Panc1 (cell line): ENCODE results near the gene TMEM63C. TPM values are rescaled to one million over a fixed set of nuclear protein-coding genes. Genes with fewer than 3 reads are reported as not detected.
A peak's percentile ranks its signal among the peaks of the same experiment; 100 is the strongest.

Experiments
- ATAC-seq: fragments of 200-7000 bp; cut with Tn5 transposase; 2 replicates; pipeline ENCODE4 v1.9.1; 2020; ENCODE audit warnings: mild to moderate bottlenecking, moderate library complexity
- BruUV-seq: library from RNA; stranded (reverse); fragments of 400-500 nt; replicated peaks from 2 replicates; lab custom pipeline; 2021; lab: Mats Ljungman, UMichigan
- CTCF ChIA-PET: fragments of 300-600 bp; sonication (Branson Sonifier 250); formaldehyde crosslinking; loops from one replicate; lab custom pipeline; 2022; ENCODE audit warnings: antibody characterized with exemption; lab: Charles Lee
- POLR2A ChIA-PET: fragments of 300-600 bp; sonication (Branson Sonifier 250); formaldehyde crosslinking; loops from one replicate; lab custom pipeline; 2022; ENCODE audit warnings: antibody characterized with exemption; lab: Charles Lee
- DNase-seq: peaks from one replicate; pipeline ENCODE4 v3.0.0-alpha.2; 2010; ENCODE audit warnings: low read depth, low spot score
- H3K27ac ChIP-seq: 2 replicates; pipeline ENCODE4 v1.5.1; 2011; ENCODE audit warnings: mild to moderate bottlenecking, low read length, inconsistent platforms
- H3K27me3 ChIP-seq: fragments of 200-500 bp; sonication (Bioruptor generic); 2 replicates; pipeline ENCODE4 v1.6.0; 2014; ENCODE audit warnings: low read length, inconsistent platforms; ENCODE audit not compliant: control insufficient read depth, insufficient read depth
- H3K36me3 ChIP-seq: fragments of 200-500 bp; sonication (Bioruptor generic); 2 replicates; pipeline ENCODE4 v1.5.1; 2014; ENCODE audit warnings: inconsistent platforms, mild to moderate bottlenecking, low read length, moderate library complexity; ENCODE audit not compliant: control insufficient read depth, insufficient read depth
- H3K4me1 ChIP-seq: 2 replicates; pipeline ENCODE4 v1.5.1; 2011; ENCODE audit warnings: inconsistent platforms, mild to moderate bottlenecking, low read length, moderate library complexity; ENCODE audit not compliant: control insufficient read depth, insufficient read depth
- H3K4me3 ChIP-seq, 2 experiments: 2 replicates each; pipeline ENCODE4 v1.5.1; 2011 to 2012; ENCODE audit warnings: low read depth in 2 of 2, low read length in 2 of 2, mild to moderate bottlenecking in 2 of 2, inconsistent platforms in 1 of 2, moderate library complexity in 1 of 2
- H3K9me3 ChIP-seq: fragments of 200-500 bp; sonication (Bioruptor generic); 2 replicates; pipeline ENCODE4 v1.5.1; 2014; ENCODE audit warnings: low read depth, mild to moderate bottlenecking, inconsistent platforms, low read length, moderate library complexity; ENCODE audit not compliant: control insufficient read depth, insufficient read depth
- POLR2AphosphoS5 ChIP-seq: IDR thresholded peaks from 2 replicates; pipeline ENCODE4 v1.6.1; 2012; ENCODE audit warnings: mild to moderate bottlenecking, low read depth, low read length, moderate library complexity
- SIN3A ChIP-seq: IDR thresholded peaks from 2 replicates; pipeline ENCODE4 v1.6.1; 2012; ENCODE audit warnings: low read depth, mild to moderate bottlenecking, low read length, moderate library complexity, borderline replicate concordance; ENCODE audit not compliant: insufficient read depth
- TCF7L2 ChIP-seq: IDR thresholded peaks from 2 replicates; pipeline ENCODE4 v1.6.1; 2011; ENCODE audit warnings: mild to moderate bottlenecking, low read depth, low read length, inconsistent platforms
- in situ Hi-C: cut with HindIII; loops from 2 replicates; pipeline ENCODE4 v1.10.0; 2016; ENCODE audit warnings: low sequenced_read_pairs, low pct_unique_long_range_greater_than_20kb
- intact Hi-C: fragments of 100-400 bp; cut with micrococcal nuclease; formaldehyde crosslinking; loops from one replicate; pipeline ENCODE4 v1.10.0; 2022; ENCODE audit not compliant: unreplicated experiment
- total RNA-seq: library from RNA; stranded (reverse); gene quantifications from one replicate; pipeline ENCODE4 v1.2.1, GENCODE V29; 2021; ENCODE audit not compliant: unreplicated experiment
- TF ChIP-seq, protein P1 (sequence below), 2 experiments: IDR thresholded peaks; 2 replicates each; pipeline ENCODE4 v1.6.1; 2011 to 2012; ENCODE audit warnings: low read depth in 2 of 2, control low read depth in 1 of 2, low read length in 1 of 2, mild to moderate bottlenecking in 1 of 2, moderate library complexity in 1 of 2; ENCODE audit not compliant: insufficient read depth in 1 of 2
- TF ChIP-seq, protein P2 (sequence below): fragments of 450-650 bp; IDR thresholded peaks from 2 replicates; pipeline ENCODE4 v1.5.1; 2017; ENCODE audit warnings: mild to moderate bottlenecking

Gene TMEM63C
- total RNA-seq, 1 experiment from 2014 or later = 2.4 TPM

DNA sequence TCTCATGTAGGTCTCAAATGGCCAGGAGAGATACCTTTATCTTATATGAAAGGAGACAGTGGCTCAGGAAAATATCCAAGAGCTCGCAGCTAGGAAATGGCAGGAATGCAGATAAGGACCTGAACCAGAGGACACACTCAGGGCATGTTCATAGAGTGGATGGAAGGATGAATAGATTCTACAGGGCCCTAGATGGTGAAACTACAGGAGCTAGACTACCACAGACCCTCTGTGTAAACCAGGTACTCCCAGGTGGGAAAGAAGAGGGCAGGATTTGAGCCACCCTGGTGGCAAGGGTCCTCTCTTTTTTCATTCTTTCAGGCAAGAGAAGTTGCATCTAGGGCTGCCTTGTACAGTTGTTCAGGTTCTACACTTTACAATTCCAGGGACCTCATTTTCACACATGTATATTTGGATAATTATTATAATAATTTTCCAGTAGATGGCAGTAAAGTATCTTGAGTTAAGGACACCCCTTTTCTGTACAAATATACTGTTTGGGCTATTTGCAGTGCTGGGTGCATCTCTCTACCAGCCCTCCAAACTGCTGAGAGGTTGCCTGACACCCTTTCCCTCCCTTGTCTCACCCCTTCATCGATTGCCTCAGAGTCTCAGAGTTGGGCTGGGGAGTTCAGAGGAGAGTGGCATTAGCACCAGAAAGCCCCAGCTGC lies 29.5 kb upstream of the TMEM63C start:
- POLR2A ChIA-PET = no interaction called here
- DNase-seq (peak; percentile 24), ATAC-seq (peak; percentile 83)
- in situ Hi-C loops (no loop called here), intact Hi-C loops (loop anchor here (2.0 to 5.0 kb wide), 3 partner anchors 61 to 165 kb away; no protein-coding TSS in a partner anchor)
- Histone ChIP-seq H3K27ac (no peak overlapping the region), H3K4me3 (no peak overlapping the region), H3K9me3 (no peaks in the 10 kb centered on the region), H3K4me1 (no peaks in the 10 kb centered on the region), H3K27me3 (peaks cover 3% of the 10 kb centered on the region; the same call in 1 of the 2 replicates), H3K36me3 (no peaks in the 10 kb centered on the region)
- no TSS peak for BruUV-seq
- CTCF ChIA-PET = interaction anchor here (0.5 to 3.4 kb wide), 8 partner anchors 9 to 279 kb away, joined by 3 to 33 read pairs (median 4); no protein-coding TSS in a partner anchor
- TF ChIP-seq POLR2AphosphoS5 (no peak), TCF7L2 (no peak), SIN3A (no peak)
- TF ChIP-seq, protein P1, sequence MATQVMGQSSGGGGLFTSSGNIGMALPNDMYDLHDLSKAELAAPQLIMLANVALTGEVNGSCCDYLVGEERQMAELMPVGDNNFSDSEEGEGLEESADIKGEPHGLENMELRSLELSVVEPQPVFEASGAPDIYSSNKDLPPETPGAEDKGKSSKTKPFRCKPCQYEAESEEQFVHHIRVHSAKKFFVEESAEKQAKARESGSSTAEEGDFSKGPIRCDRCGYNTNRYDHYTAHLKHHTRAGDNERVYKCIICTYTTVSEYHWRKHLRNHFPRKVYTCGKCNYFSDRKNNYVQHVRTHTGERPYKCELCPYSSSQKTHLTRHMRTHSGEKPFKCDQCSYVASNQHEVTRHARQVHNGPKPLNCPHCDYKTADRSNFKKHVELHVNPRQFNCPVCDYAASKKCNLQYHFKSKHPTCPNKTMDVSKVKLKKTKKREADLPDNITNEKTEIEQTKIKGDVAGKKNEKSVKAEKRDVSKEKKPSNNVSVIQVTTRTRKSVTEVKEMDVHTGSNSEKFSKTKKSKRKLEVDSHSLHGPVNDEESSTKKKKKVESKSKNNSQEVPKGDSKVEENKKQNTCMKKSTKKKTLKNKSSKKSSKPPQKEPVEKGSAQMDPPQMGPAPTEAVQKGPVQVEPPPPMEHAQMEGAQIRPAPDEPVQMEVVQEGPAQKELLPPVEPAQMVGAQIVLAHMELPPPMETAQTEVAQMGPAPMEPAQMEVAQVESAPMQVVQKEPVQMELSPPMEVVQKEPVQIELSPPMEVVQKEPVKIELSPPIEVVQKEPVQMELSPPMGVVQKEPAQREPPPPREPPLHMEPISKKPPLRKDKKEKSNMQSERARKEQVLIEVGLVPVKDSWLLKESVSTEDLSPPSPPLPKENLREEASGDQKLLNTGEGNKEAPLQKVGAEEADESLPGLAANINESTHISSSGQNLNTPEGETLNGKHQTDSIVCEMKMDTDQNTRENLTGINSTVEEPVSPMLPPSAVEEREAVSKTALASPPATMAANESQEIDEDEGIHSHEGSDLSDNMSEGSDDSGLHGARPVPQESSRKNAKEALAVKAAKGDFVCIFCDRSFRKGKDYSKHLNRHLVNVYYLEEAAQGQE (IDR thresholded peaks at IDR 0.05; ENCODE audit: insufficient read depth in 1 of 2, low read depth in 2 of 2, low read length in 1 of 2) = no peak
- TF ChIP-seq, protein P2, sequence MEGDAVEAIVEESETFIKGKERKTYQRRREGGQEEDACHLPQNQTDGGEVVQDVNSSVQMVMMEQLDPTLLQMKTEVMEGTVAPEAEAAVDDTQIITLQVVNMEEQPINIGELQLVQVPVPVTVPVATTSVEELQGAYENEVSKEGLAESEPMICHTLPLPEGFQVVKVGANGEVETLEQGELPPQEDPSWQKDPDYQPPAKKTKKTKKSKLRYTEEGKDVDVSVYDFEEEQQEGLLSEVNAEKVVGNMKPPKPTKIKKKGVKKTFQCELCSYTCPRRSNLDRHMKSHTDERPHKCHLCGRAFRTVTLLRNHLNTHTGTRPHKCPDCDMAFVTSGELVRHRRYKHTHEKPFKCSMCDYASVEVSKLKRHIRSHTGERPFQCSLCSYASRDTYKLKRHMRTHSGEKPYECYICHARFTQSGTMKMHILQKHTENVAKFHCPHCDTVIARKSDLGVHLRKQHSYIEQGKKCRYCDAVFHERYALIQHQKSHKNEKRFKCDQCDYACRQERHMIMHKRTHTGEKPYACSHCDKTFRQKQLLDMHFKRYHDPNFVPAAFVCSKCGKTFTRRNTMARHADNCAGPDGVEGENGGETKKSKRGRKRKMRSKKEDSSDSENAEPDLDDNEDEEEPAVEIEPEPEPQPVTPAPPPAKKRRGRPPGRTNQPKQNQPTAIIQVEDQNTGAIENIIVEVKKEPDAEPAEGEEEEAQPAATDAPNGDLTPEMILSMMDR = no peak; the same call in 1 of the 2 replicates

DNA sequence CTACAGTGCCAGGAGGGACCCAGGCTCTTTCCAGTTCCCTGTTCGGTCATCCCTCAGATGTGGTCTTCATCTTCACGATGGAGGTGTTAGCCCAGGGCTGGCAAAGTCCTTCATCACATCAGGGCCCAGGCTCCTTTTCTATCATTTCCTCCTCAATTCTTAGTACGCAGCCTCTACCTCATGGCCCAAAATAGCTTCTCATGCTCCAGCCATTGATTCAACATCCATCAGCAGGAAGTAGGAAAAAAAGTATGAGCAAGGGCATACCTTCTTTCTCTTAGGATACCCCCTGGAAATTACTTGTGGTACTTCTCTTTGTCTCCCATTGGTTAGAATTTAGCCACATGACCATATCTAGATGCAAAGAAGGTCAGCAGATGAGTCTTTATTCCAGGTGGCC lies 27.8 kb upstream of the TMEM63C start:
- TF ChIP-seq, protein P2 = no peak
- TF ChIP-seq, protein P1 (IDR thresholded peaks at IDR 0.05; ENCODE audit: insufficient read depth in 1 of 2, low read depth in 2 of 2, low read length in 1 of 2) = no peak
- no peak for TF ChIP-seq SIN3A
- TF ChIP-seq POLR2AphosphoS5 = no peak
- no peak for TF ChIP-seq TCF7L2
- POLR2A ChIA-PET = no interaction called here
- intact Hi-C loops (loop anchor here (2.0 to 5.0 kb wide), 3 partner anchors 59 to 163 kb away; no protein-coding TSS in a partner anchor), in situ Hi-C loops (no loop called here)
- no peak overlapping the region for H3K4me3 ChIP-seq
- no peak for DNase-seq
- CTCF ChIA-PET = interaction anchor here (3.4 kb wide), 1 partner anchor 162 kb away, joined by 33 read pairs; no protein-coding TSS in a partner anchor
- ATAC-seq = no peak
- no TSS peak for BruUV-seq
- H3K27ac ChIP-seq = no peak overlapping the region
- no peaks in the 10 kb centered on the region for H3K4me1 ChIP-seq
- no peaks in the 10 kb centered on the region for H3K36me3 ChIP-seq
- H3K9me3 ChIP-seq = no peaks in the 10 kb centered on the region
- 0 out of 2 replicates have a peak, but pooled peaks cover 2% of the 10 kb centered on the region for H3K27me3 ChIP-seq
